Measurements from ENCODE around the gene SMLR1. TPM values are rescaled to one million over a fixed set of nuclear protein-coding genes. Genes with fewer than 3 reads are reported as not detected.

The SMLR1 gene
- total RNA-seq, 1 experiment from 2014 or later: not detected

GRCh38 chr6:130787726-130788500 lies 39.3 kb upstream of the SMLR1 start:
- intact Hi-C loops (cut with micrococcal nuclease; ENCODE audit: unreplicated experiment): no loop called here
- BruUV-seq (replicated peaks): no TSS peak
- no peaks in the 10 kb centered on the region for H3K9me3 ChIP-seq (ENCODE audit: low read depth, low read length, poor library complexity, severe bottlenecking)
- no peak for DNase-seq (ENCODE audit: low spot score)
- POLR2A ChIA-PET (ENCODE audit: low non-redundant PET): no interaction called here
- TF ChIP-seq EZH2 (IDR thresholded peaks at IDR 0.05; ENCODE audit: borderline replicate concordance, low read depth, low read length, poor library complexity, severe bottlenecking): no peak
- TF ChIP-seq CTCF (conservative IDR thresholded peaks at IDR 0.05; ENCODE audit: low read depth, low read length): no peak
- H3K4me1 ChIP-seq (ENCODE audit: insufficient read depth, low read length, poor library complexity, severe bottlenecking): no peaks in the 10 kb centered on the region
- H3K27ac ChIP-seq (ENCODE audit: low read depth, low read length, poor library complexity, severe bottlenecking): no peak overlapping the region
- H3K4me3 ChIP-seq (ENCODE audit: low read depth, low read length, poor library complexity, severe bottlenecking): no peak overlapping the region
- CTCF ChIA-PET: no interaction called here
- no peaks in the 10 kb centered on the region for H3K27me3 ChIP-seq (replicated peaks; ENCODE audit: insufficient read depth, low read depth, low read length, poor library complexity)
- no peaks in the 10 kb centered on the region for H3K36me3 ChIP-seq (ENCODE audit: insufficient read depth, low read length, poor library complexity, severe bottlenecking)

DNA sequence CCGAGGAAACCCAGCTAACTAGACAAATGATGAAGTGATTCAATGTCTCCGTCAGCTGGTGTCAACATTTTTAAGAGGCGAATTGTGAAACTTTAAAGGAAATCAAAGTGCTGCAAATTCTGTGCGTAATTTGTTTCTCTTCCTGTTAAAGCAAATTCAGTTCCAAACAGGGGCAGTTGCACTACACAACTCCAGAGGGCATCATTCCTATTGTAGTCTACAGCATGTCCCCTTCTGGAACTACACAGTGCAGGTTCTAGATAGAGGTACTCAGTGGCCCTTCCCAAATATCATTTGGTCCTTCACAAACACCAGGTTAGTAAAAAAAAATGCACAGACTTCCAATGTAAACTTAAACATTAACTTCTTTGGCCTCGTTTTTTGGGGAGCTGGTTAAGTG lies 38.3 kb upstream of the SMLR1 start:
- Histone ChIP-seq H3K36me3 (ENCODE audit: insufficient read depth, low read length, poor library complexity, severe bottlenecking) (no peaks in the 10 kb centered on the region), H3K27ac (ENCODE audit: low read depth, low read length, poor library complexity, severe bottlenecking) (no peak overlapping the region), H3K9me3 (ENCODE audit: low read depth, low read length, poor library complexity, severe bottlenecking) (no peaks in the 10 kb centered on the region), H3K4me3 (ENCODE audit: low read depth, low read length, poor library complexity, severe bottlenecking) (no peak overlapping the region), H3K27me3 (replicated peaks; ENCODE audit: insufficient read depth, low read depth, low read length, poor library complexity) (no peaks in the 10 kb centered on the region), H3K4me1 (ENCODE audit: insufficient read depth, low read length, poor library complexity, severe bottlenecking) (no peaks in the 10 kb centered on the region)
- no peak for DNase-seq (ENCODE audit: low spot score)
- ChIA-PET POLR2A (ENCODE audit: low non-redundant PET) (no interaction called here), CTCF (no interaction called here)
- TF ChIP-seq CTCF (conservative IDR thresholded peaks at IDR 0.05; ENCODE audit: low read depth, low read length) (peak; percentile 37; the same call in 1 of the 2 replicates), EZH2 (IDR thresholded peaks at IDR 0.05; ENCODE audit: borderline replicate concordance, low read depth, low read length, poor library complexity, severe bottlenecking) (no peak)
- intact Hi-C loops (cut with micrococcal nuclease; ENCODE audit: unreplicated experiment): no loop called here
- no TSS peak for BruUV-seq (replicated peaks)

GRCh38 chr6:130794010-130794697 lies 33.1 kb upstream of the SMLR1 start:
- CTCF ChIA-PET: no interaction called here
- Histone ChIP-seq H3K9me3 (ENCODE audit: low read depth, low read length, poor library complexity, severe bottlenecking) (no peaks in the 10 kb centered on the region), H3K36me3 (ENCODE audit: insufficient read depth, low read length, poor library complexity, severe bottlenecking) (no peaks in the 10 kb centered on the region), H3K4me3 (ENCODE audit: low read depth, low read length, poor library complexity, severe bottlenecking) (no peak overlapping the region), H3K27me3 (replicated peaks; ENCODE audit: insufficient read depth, low read depth, low read length, poor library complexity) (no peaks in the 10 kb centered on the region), H3K4me1 (ENCODE audit: insufficient read depth, low read length, poor library complexity, severe bottlenecking) (no peaks in the 10 kb centered on the region), H3K27ac (ENCODE audit: low read depth, low read length, poor library complexity, severe bottlenecking) (no peak overlapping the region)
- POLR2A ChIA-PET (ENCODE audit: low non-redundant PET): no interaction called here
- intact Hi-C loops (cut with micrococcal nuclease; ENCODE audit: unreplicated experiment): no loop called here
- no peak for DNase-seq (ENCODE audit: low spot score)
- BruUV-seq (replicated peaks): no TSS peak
- no peak for TF ChIP-seq CTCF (conservative IDR thresholded peaks at IDR 0.05; ENCODE audit: low read depth, low read length)
- TF ChIP-seq EZH2 (IDR thresholded peaks at IDR 0.05; ENCODE audit: borderline replicate concordance, low read depth, low read length, poor library complexity, severe bottlenecking): no peak
